HG03520 (cell line): Measurements from ENCODE around the gene TMEM19.

ENCODE experiments used
- ATAC-seq: cut with Tn5 transposase; IDR thresholded peaks from one replicate; pipeline ENCODE4 v1.9.1; 2021; ENCODE audit warnings: mild to moderate bottlenecking, moderate library complexity; ENCODE audit not compliant: unreplicated experiment

TMEM19 gene

GRCh38 chr12:71710276-71711125, 24.6 kb downstream of the TMEM19 start:
- ATAC-seq = no peak

- no peak for ATAC-seq
Observed at GRCh38 chr12:71718611-71719010, 32.7 kb downstream of the TMEM19 start.

GRCh38 chr12:71719647-71720370, 33.9 kb downstream of the TMEM19 start:
- ATAC-seq = no peak

GRCh38 chr12:71721783-71722505, 36.1 kb downstream of the TMEM19 start:
- ATAC-seq = no peak

- ATAC-seq = no peak
Observed at GRCh38 chr12:71725011-71725410, 39.1 kb downstream of the TMEM19 start.

GRCh38 chr12:71726548-71726947, 40.7 kb downstream of the TMEM19 start:
- no peak for ATAC-seq

- no peak for ATAC-seq
Observed at GRCh38 chr12:71727958-71728357, 42.1 kb downstream of the TMEM19 start.

GRCh38 chr12:71730936-71731335, 45.1 kb downstream of the TMEM19 start:
- no peak for ATAC-seq

- no peak for ATAC-seq
Observed at GRCh38 chr12:71731439-71732356, 45.8 kb downstream of the TMEM19 start.

- no peak for ATAC-seq
Observed at GRCh38 chr12:71732357-71732712, 46.5 kb downstream of the TMEM19 start.

GRCh38 chr12:71737197-71737596, 51.3 kb downstream of the TMEM19 start:
- ATAC-seq = no peak

GRCh38 chr12:71742998-71743397, 57.1 kb downstream of the TMEM19 start:
- ATAC-seq = no peak

GRCh38 chr12:71744522-71745300, 58.8 kb downstream of the TMEM19 start:
- no peak for ATAC-seq

- peak; percentile 94 for ATAC-seq
Observed at GRCh38 chr12:71746974-71747611, 61.2 kb downstream of the TMEM19 start.

- no peak for ATAC-seq
Observed at GRCh38 chr12:71748081-71748850, 62.4 kb downstream of the TMEM19 start.

GRCh38 chr12:71749666-71750065, 63.8 kb downstream of the TMEM19 start:
- no peak for ATAC-seq

GRCh38 chr12:71752891-71753290, 67.0 kb downstream of the TMEM19 start:
- no peak for ATAC-seq
